Astrocyte of the cerebellum (primary cell): ENCODE measurements around the gene TRDN.

Experiments used
- DNase-seq: peaks from one replicate; pipeline ENCODE4 v3.0.0-alpha.2; 2011; ENCODE audit warnings: low read depth
- H3K4me3 ChIP-seq: 2 replicates; pipeline ENCODE4 v1.5.1; 2011; ENCODE audit warnings: mild to moderate bottlenecking, low read depth, low read length, moderate library complexity
- CTCF ChIP-seq: IDR thresholded peaks from 2 replicates; pipeline ENCODE4 v1.5.1; 2012; ENCODE audit warnings: low read length, low read depth, moderate library complexity, mild to moderate bottlenecking; ENCODE audit errors: missing control alignments
- in situ Hi-C: cut with HindIII; loops from 2 replicates; pipeline ENCODE4 v1.10.0; 2017; ENCODE audit warnings: low sequenced_read_pairs

The TRDN gene

GRCh38 chr6:123520217-123520616 is 116.5 kb downstream of the TRDN start:
- in situ Hi-C loops = no loop called here
- no peak overlapping the region for H3K4me3 ChIP-seq
- DNase-seq = no peak
- no peak for TF ChIP-seq CTCF

DNA sequence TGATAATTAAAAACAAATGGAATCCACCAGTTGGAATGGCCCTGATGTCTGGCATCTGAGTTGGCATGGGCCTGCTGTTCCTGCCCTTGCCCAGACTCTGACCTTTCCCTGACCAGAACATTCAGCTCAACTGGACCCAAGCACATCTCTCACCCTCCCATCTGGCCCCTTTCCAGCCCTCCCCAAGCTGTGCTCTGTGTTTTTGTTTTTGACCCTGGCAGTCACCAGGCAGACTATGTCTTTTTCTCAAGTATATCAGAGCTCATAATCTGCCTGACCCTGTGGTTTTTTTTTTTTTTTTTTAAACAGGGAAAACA is 117.6 kb downstream of the TRDN start:
- in situ Hi-C loops = no loop called here
- H3K4me3 ChIP-seq = no peak overlapping the region
- no peak for TF ChIP-seq CTCF
- DNase-seq = no peak

DNA sequence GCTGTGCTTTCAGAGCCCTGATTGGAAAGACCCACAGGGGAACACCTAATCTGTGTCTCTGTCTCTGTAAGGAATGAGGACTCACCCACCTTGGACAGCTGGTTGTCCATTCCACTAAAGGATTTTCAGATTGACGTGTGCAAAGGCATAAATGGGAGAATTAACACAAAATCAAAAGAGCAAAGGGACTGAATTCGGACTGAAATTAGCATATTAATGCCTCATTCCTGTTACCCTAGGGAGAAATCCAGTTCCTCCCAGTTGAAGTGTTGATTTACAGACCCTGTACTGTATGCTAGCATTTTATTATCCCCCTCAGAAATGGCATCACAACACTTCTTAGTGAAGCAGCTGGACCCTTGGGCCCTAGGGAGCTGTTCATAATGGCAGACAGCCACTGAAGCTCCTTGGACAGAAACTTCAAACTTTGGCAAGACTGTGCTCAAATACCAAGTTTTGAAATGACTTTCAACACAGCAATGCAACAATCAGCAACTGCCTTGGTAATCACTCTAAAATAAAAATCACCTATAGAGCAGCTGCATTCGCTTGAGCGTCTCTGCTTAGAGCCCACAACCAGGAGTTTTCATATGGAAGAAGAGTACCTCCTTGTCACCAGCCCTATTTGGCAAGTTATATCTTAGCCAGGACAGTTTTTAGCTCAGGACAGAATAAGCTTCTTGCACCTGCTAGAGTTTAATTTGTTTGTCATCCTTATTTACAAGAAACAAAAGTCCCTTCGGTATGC is 118.1 kb downstream of the TRDN start:
- H3K4me3 ChIP-seq = no peak overlapping the region
- in situ Hi-C loops = no loop called here
- TF ChIP-seq CTCF = no peak
- DNase-seq = no peak

GRCh38 chr6:123515715-123516114 is 121.0 kb downstream of the TRDN start:
- TF ChIP-seq CTCF = no peak
- DNase-seq = no peak
- in situ Hi-C loops = no loop called here
- H3K4me3 ChIP-seq = no peak overlapping the region

DNA sequence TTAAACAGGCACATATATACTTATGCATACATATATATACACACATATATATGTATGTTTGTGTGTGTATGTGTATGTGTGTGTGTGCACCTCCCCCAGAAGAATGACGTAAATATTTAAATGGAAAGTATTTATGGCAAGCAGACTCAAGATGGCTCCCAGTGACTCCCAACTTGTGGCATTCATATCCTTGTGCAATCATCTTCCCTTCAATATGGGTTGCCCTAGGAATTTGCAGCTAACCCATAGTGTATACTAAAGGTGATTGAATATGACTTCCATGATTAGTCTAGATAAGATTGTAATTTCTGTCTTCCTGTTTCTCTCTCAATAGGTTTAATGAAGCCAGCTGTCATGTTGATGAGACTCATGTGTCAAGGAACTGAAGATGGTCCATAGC is 127.6 kb downstream of the TRDN start:
- H3K4me3 ChIP-seq = no peak overlapping the region
- DNase-seq = no peak
- in situ Hi-C loops = no loop called here
- no peak for TF ChIP-seq CTCF

- H3K4me3 ChIP-seq = no peak overlapping the region
- in situ Hi-C loops = no loop called here
- no peak for DNase-seq
- no peak for TF ChIP-seq CTCF
Observed at GRCh38 chr6:123508290-123508689, 128.5 kb downstream of the TRDN start.
